GM21360 (cell line): Measurements from ENCODE around the gene TEX29.

Experiments used
- ATAC-seq: cut with Tn5 transposase; IDR thresholded peaks from one replicate; pipeline ENCODE4 v1.9.1; 2021; ENCODE audit warnings: mild to moderate bottlenecking, moderate library complexity; ENCODE audit not compliant: unreplicated experiment

TEX29 gene

GRCh38 chr13:111322001-111322915, 1.8 kb downstream of the TEX29 start:
- no peak for ATAC-seq

DNA sequence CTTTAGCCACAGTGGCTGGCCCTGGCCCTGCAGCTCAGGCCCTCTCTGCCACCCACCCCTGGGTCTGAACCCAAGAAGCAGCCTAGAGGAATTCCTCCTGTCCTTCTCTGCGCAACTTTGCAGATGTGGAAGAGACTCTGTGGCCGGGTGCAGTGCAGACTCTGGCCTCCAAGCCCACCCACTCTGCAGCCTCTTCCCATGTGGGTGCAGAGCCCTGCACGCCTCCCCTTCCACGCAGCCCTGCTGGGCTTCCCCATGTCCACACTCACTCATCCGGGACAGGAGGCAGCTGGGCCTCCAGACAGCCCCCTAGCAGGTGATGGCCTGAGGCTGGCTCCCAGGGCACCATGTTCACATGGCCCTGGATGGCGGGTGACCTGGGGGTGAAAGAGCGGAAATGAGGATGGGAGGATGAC, 2.5 kb downstream of the TEX29 start:
- ATAC-seq = no peak

DNA sequence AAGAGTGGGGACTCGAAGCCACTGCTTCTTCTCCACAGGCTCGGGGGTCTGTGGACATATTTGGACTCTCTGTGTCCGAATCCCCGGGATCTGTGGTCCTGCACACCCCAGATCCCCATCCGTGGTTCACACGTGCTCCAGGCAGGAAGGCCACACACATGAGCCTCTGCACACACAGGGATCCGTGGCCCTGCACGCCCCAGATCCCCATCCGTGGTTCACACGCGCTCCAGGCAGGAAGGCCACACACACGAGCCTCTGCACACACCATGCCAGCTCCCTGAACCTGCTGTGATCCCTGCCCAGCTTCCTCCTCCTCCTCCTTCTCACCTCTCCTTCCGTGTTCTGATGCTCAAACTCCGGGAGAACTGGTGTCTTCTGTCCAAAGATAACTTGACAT, 3.1 kb downstream of the TEX29 start:
- ATAC-seq = no peak

DNA sequence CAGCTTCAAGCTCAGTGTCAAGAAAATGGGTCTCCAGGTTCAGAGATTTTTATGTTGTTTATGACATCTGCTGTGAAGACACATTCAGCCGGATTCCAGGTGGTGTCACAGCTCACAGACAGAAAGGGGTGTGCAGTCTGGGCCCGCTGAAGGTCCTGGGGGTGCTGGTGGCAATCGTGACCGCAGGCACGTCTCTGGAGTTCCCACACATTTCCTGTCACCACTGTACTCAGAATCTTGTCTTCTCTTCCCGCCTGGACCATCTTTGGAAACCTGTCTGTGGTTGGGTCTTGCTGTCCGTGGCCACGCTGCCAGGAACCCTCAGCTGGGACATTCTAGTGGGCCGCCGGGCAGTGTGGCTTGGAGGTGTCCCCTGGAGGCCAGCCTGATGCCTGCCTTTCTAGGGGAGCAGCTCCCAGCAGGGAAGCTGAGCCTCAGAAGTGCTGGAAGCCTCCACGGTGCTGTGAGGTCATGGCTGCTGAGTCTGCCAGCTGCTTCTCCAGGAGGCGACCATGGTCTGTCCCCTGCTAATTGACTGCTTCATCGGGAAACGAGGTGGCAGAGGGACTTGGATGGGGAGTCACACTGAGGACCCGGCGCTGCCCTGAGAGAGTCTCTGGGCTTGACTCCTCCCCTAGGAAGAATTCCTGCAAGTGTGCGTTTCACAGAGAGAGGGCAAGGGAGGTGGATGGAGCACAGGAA, 3.7 kb downstream of the TEX29 start:
- no peak for ATAC-seq

DNA sequence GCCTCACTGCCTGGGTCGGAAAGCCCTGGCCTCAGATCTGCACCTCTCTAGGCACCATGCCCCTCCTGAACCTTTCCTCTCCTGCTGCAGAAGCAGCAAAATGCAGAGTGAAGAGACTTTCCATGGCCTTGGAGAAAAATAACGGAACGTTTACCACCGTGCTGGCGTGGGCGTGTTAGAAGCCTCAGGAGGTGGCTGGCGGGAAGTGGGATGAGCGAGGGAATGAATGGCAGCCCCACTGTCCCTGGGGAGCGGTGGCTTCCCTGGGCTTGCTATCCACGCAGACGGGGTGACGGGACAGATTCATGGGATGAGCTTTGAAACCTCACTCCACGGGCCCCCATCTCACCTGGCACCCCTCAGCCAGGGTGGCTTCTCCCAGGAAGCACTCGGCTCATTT, 4.3 kb downstream of the TEX29 start:
- no peak for ATAC-seq

- ATAC-seq = no peak
Measured at GRCh38 chr13:111325146-111325890, 4.9 kb downstream of the TEX29 start.

- no peak for ATAC-seq
Measured at GRCh38 chr13:111325941-111326620, 5.6 kb downstream of the TEX29 start.

DNA sequence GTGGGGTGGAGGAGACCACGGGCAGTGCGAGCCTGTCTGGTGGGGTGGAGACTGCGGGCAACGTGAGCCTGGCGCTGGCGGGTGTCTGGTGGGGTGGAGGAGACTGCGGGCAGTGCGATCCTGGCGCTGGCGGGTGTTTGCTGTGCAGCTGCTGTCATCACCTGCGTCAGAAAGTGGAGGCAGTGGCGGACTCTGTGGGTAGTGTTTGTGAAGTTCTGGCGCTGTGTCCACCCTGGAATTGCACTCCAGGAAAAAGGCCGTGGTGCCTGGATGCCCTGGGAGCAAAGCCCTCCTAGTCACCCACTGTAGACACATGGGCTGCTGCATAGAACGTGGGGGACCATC, 6.2 kb downstream of the TEX29 start:
- ATAC-seq = no peak

DNA sequence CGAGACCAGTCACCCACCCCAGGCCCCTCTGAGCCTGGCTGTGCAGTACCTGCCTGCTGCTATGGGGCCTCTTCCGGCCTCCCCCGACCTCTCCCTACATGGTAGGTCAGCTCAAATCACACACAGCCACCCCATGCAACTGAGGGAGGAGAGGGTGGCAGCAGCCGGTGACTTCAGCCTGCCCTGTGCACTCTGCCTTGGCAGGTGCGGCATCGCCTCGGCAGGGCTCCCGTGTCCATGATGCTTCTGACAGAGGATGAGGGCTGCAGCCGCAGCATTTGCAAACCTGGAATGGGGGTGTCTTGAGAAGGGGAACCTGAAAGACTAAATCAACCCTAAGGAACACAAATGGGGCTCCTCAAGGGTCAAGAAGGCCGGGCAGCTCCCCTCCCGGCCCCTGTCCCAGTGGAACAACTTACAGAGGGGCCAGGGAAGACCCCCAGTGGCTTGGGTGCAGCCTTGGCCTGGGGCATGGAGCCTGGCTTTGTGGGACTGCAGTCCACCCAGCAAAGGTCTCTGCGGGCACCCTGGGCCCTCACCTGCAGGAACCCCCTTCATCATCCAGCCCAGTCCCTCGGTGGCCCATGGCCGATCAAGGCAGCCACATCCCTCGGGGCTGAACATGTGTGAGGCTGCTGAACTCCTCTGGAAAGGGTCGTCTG, 6.7 kb downstream of the TEX29 start:
- ATAC-seq = no peak

DNA sequence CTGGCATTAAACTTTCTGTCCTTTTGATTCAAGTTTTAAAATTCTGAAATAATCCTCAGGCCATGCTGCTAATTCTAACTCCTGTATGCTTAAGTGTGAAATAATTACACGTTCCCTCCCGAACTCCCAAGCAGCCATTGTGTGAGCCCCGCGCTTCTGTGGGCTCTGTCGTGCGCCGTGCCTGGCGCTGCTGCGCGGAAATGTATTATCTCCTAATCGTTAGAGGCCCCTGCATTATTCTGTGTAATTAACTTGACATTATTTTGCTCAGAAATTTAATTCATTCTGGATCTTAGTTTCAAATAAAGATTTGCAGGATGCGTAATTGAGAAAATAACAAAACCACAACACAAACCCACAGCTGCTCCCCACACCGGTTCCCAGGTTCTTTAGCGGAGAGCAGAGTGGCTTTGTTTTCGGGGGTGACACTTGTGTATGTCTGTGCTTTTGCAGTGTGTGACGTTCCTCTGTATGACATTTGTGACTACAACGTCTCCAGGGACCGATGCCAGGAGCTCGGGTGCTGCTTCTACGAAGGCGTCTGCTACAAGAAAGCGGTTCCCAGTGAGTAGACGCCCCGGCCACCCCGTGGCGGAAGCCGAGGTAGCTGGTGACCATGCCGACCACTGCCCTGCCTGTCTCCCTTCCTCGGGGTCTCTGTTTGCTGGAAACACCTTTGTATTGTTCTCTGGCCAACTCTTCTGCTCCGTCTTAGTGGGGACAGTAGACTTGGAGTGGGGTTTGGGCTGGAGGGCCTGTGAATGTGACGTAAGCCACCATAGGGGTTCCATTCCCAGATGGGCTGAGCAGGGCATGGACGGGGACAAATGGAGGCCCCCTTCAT, 7.5 kb downstream of the TEX29 start:
- ATAC-seq = no peak

DNA sequence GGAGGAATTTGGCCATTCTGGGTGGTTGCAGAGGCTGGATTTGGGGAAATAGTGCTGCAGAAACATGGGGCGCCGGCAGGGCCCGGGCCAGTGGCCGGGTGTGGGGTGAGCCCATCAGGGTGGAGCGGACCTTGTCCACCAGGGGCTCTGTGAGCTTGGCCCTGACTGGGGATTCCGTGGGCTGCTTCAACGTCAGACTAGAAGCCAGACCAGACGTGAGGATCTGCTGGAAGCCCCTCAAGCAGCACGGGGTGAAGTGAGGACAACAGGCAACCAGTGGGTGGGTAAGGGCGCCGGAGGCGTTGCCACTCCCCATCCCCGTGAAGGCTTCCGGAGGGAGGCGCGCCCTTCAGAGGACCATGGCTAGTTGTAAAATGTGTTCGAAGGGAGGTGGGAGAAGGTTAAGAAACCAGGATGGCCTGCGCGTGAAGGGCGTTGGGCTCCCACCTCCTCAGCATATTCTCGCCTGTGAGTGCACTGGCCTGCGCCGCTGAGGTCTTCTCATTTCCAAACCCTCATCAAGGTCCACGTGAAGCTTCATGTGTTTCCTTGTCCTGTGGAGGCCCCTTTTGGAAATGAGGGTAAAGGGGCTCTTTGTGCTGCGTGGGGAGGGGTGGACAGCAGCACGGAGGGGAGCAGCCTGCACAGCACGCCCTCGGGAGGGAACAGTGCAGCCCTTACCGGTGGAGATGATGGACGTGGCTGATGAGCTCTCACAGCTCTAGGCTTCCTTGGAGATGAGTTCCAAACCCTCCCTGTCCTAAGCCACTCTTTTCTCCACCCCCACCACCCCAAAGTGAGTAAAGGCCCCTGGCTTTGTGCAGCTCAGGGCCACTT, 8.3 kb downstream of the TEX29 start:
- no peak for ATAC-seq

GRCh38 chr13:111329641-111330040, 9.2 kb downstream of the TEX29 start:
- ATAC-seq = no peak

- ATAC-seq = no peak
Measured at GRCh38 chr13:111330066-111330610, 9.7 kb downstream of the TEX29 start.

GRCh38 chr13:111335298-111335697, 14.9 kb downstream of the TEX29 start:
- no peak for ATAC-seq

GRCh38 chr13:111336666-111337065, 16.2 kb downstream of the TEX29 start:
- no peak for ATAC-seq

GRCh38 chr13:111337206-111337605, 16.8 kb downstream of the TEX29 start:
- ATAC-seq = no peak

DNA sequence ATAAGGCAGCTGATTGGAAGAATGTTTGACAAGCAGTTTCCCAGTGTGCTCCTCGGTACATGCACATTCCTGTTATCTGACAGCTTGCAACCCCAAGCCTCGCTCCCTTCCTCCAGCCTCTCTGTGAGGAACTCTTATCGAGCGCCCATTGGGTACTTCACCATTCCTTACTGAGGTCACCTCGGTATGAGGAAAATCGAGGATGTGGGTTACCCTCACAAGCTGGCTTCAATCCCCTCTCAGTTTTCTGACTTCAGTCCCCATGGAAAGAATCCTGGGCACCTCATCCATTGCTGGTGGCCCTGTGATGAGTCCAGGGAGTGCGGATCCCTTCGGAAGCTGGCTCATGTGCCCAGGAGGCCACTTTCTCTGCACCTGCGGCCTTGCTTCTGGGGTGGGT, 17.3 kb downstream of the TEX29 start:
- ATAC-seq = no peak

GRCh38 chr13:111338841-111339240, 18.4 kb downstream of the TEX29 start:
- ATAC-seq = no peak
